ENCODE measurements around the gene ZNF407.

Gene ZNF407

GRCh38 chr18:74571895-74572680, 25.6 kb upstream of the ZNF407 start:
- TF ChIP-seq, protein P1, sequence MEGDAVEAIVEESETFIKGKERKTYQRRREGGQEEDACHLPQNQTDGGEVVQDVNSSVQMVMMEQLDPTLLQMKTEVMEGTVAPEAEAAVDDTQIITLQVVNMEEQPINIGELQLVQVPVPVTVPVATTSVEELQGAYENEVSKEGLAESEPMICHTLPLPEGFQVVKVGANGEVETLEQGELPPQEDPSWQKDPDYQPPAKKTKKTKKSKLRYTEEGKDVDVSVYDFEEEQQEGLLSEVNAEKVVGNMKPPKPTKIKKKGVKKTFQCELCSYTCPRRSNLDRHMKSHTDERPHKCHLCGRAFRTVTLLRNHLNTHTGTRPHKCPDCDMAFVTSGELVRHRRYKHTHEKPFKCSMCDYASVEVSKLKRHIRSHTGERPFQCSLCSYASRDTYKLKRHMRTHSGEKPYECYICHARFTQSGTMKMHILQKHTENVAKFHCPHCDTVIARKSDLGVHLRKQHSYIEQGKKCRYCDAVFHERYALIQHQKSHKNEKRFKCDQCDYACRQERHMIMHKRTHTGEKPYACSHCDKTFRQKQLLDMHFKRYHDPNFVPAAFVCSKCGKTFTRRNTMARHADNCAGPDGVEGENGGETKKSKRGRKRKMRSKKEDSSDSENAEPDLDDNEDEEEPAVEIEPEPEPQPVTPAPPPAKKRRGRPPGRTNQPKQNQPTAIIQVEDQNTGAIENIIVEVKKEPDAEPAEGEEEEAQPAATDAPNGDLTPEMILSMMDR (IDR thresholded peaks at IDR 0.05): no peak
- no peak overlapping the region for H3K9ac ChIP-seq
- no peaks in the 10 kb centered on the region for H3K4me1 ChIP-seq
- H3K27me3 ChIP-seq (ENCODE audit: control insufficient read depth, insufficient read depth, low read length): no peaks in the 10 kb centered on the region
- H3K4me3 ChIP-seq (ENCODE audit: low read depth, low read length): no peak overlapping the region
- H3K36me3 ChIP-seq (ENCODE audit: control insufficient read depth, insufficient read depth, low read length): no peaks in the 10 kb centered on the region
- no peaks in the 10 kb centered on the region for H3K79me2 ChIP-seq
- H2AFZ ChIP-seq: no peak overlapping the region
- no peak overlapping the region for H3K27ac ChIP-seq
- H3K9me3 ChIP-seq (ENCODE audit: control insufficient read depth, low read length): no peaks in the 10 kb centered on the region
- H3K4me2 ChIP-seq (ENCODE audit: low read length): no peak overlapping the region

DNA sequence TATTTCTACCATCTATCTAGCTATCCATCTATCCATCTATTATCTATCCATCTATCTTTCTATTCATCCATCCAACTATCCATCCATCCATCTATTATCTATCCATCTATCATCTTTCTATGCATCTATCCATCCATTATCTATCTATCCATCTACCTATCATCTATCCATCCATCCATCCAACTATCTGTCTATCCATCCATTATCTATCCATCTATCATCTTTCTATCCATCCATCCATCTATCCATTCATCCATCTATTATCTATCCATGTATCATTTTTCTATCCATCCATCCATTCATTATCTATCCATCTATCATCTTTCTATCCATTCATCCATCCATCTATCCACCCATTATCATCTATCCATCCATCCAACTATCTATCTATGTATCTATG, 24.6 kb upstream of the ZNF407 start:
- Histone ChIP-seq H3K79me2 (no peaks in the 10 kb centered on the region), H2AFZ (no peak overlapping the region), H3K36me3 (ENCODE audit: control insufficient read depth, insufficient read depth, low read length) (no peaks in the 10 kb centered on the region), H3K9ac (no peak overlapping the region), H3K27me3 (ENCODE audit: control insufficient read depth, insufficient read depth, low read length) (no peaks in the 10 kb centered on the region), H3K4me2 (ENCODE audit: low read length) (no peak overlapping the region), H3K4me3 (ENCODE audit: low read depth, low read length) (no peak overlapping the region), H3K4me1 (no peaks in the 10 kb centered on the region), H3K27ac (no peak overlapping the region), H3K9me3 (ENCODE audit: control insufficient read depth, low read length) (no peaks in the 10 kb centered on the region)
- TF ChIP-seq, protein P1 (IDR thresholded peaks at IDR 0.05): no peak

- Histone ChIP-seq H3K4me1 (no peaks in the 10 kb centered on the region), H3K27ac (no peak overlapping the region), H3K9me3 (ENCODE audit: control insufficient read depth, low read length) (no peaks in the 10 kb centered on the region), H3K27me3 (ENCODE audit: control insufficient read depth, insufficient read depth, low read length) (no peaks in the 10 kb centered on the region), H3K4me3 (ENCODE audit: low read depth, low read length) (no peak overlapping the region), H3K4me2 (ENCODE audit: low read length) (no peak overlapping the region), H2AFZ (no peak overlapping the region), H3K79me2 (no peaks in the 10 kb centered on the region), H3K9ac (no peak overlapping the region), H3K36me3 (ENCODE audit: control insufficient read depth, insufficient read depth, low read length) (no peaks in the 10 kb centered on the region)
- TF ChIP-seq, protein P1 (IDR thresholded peaks at IDR 0.05): no peak
These were observed 22.8 kb upstream of the ZNF407 start for GRCh38 chr18:74574916-74575315.

DNA sequence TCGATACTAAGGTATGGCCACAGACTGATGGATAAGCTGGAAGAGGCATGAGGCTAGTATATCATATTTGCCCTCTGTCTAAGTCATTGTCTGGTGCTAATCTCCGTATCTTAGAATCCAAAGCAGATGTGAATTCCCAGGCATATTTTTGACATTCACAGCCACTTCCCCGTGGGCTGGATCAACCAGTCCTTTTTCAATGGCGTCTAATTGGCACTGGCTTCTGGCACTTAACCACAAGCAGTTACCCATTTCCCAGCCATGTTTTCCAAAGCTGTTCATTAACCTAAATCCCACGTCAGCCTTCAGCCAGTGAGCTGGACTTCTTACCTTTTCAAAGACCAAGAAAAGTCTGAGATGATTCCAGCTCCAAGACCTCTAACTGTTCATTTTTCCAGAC, 20.7 kb upstream of the ZNF407 start:
- Histone ChIP-seq H3K9ac (no peak overlapping the region), H3K9me3 (ENCODE audit: control insufficient read depth, low read length) (no peaks in the 10 kb centered on the region), H3K27ac (no peak overlapping the region), H3K79me2 (no peaks in the 10 kb centered on the region), H3K36me3 (ENCODE audit: control insufficient read depth, insufficient read depth, low read length) (no peaks in the 10 kb centered on the region), H3K4me2 (ENCODE audit: low read length) (no peak overlapping the region), H3K4me3 (ENCODE audit: low read depth, low read length) (no peak overlapping the region), H3K27me3 (ENCODE audit: control insufficient read depth, insufficient read depth, low read length) (no peaks in the 10 kb centered on the region), H3K4me1 (no peaks in the 10 kb centered on the region), H2AFZ (no peak overlapping the region)
- TF ChIP-seq, protein P1 (IDR thresholded peaks at IDR 0.05): no peak

GRCh38 chr18:74579496-74580065, 18.1 kb upstream of the ZNF407 start:
- no peak overlapping the region for H2AFZ ChIP-seq
- H3K4me2 ChIP-seq (ENCODE audit: low read length): no peak overlapping the region
- no peaks in the 10 kb centered on the region for H3K9me3 ChIP-seq (ENCODE audit: control insufficient read depth, low read length)
- TF ChIP-seq, protein P1 (IDR thresholded peaks at IDR 0.05): no peak
- no peaks in the 10 kb centered on the region for H3K27me3 ChIP-seq (ENCODE audit: control insufficient read depth, insufficient read depth, low read length)
- no peaks in the 10 kb centered on the region for H3K79me2 ChIP-seq
- no peaks in the 10 kb centered on the region for H3K36me3 ChIP-seq (ENCODE audit: control insufficient read depth, insufficient read depth, low read length)
- no peak overlapping the region for H3K27ac ChIP-seq
- H3K4me1 ChIP-seq: no peaks in the 10 kb centered on the region
- no peak overlapping the region for H3K4me3 ChIP-seq (ENCODE audit: low read depth, low read length)
- H3K9ac ChIP-seq: no peak overlapping the region

Data from parathyroid adenoma (tissue), 2 donors.